Umbilical cord (tissue), 2 donors: ENCODE results near the gene KCND2. TPM values are rescaled to one million over a fixed set of nuclear protein-coding genes. Genes with fewer than 3 reads are reported as not detected.
"Not testable (repeated sequence)": the region's sequence is repeated elsewhere in the genome, so short reads cannot be mapped to it uniquely, and the experiment has no call there.

Experiments used
- DNase-seq: peaks from one replicate; pipeline ENCODE4 v3.0.0-alpha.2; 2015; ENCODE audit warnings: low spot score
- total RNA-seq: library from RNA; depleted of rRNA; stranded (reverse); fragments of >200 nt; gene quantifications from one replicate; pipeline ENCODE4 v1.2.3, GENCODE V29; 2014; ENCODE audit warnings: low replicate concordance; ENCODE audit not compliant: insufficient read depth

Gene KCND2
- total RNA-seq, 1 donor from 2014 or later = 3.4 TPM

GRCh38 chr7:120742372-120742771 lies 469.4 kb downstream of the KCND2 start:
- DNase-seq = no peak

GRCh38 chr7:120743128-120743527 lies 470.2 kb downstream of the KCND2 start:
- no peak for DNase-seq

GRCh38 chr7:120760050-120760449 lies 487.1 kb downstream of the KCND2 start:
- no peak for DNase-seq

- DNase-seq = no peak
These were observed 487.9 kb downstream of the KCND2 start for GRCh38 chr7:120760851-120761250.

- DNase-seq = no peak
These were observed 497.2 kb downstream of the KCND2 start for GRCh38 chr7:120770206-120770605.

GRCh38 chr7:120774481-120774880 lies 501.5 kb downstream of the KCND2 start:
- no peak for DNase-seq

GRCh38 chr7:120775755-120776154 lies 502.8 kb downstream of the KCND2 start:
- no peak for DNase-seq

- DNase-seq = not testable (repeated sequence)
These were observed 506.1 kb downstream of the KCND2 start for GRCh38 chr7:120779078-120779477.

GRCh38 chr7:120780451-120780850 lies 507.5 kb downstream of the KCND2 start:
- not testable (repeated sequence) for DNase-seq

- no peak for DNase-seq
These were observed 508.0 kb downstream of the KCND2 start for GRCh38 chr7:120780938-120781337.

GRCh38 chr7:120781924-120782323 lies 508.9 kb downstream of the KCND2 start:
- not testable (repeated sequence) for DNase-seq

GRCh38 chr7:120783273-120783672 lies 510.3 kb downstream of the KCND2 start:
- no peak for DNase-seq

- peak; percentile 66 for DNase-seq
These were observed 510.7 kb downstream of the KCND2 start for GRCh38 chr7:120783721-120784120.

- DNase-seq = no peak
These were observed 512.1 kb downstream of the KCND2 start for GRCh38 chr7:120785095-120785494.

- peak; percentile 68 for DNase-seq
These were observed 519.3 kb downstream of the KCND2 start for GRCh38 chr7:120792091-120792860.

- no peak for DNase-seq
These were observed 519.8 kb downstream of the KCND2 start for GRCh38 chr7:120792861-120793130.

- no peak for DNase-seq
These were observed 520.4 kb downstream of the KCND2 start for GRCh38 chr7:120793213-120793936.

GRCh38 chr7:120794106-120794729 lies 521.2 kb downstream of the KCND2 start:
- no peak for DNase-seq

- DNase-seq = no peak
These were observed 524.2 kb downstream of the KCND2 start for GRCh38 chr7:120797026-120797645.

- no peak for DNase-seq
These were observed 526.2 kb downstream of the KCND2 start for GRCh38 chr7:120799147-120799546.
